SK-N-MC (cell line): ENCODE data around the gene KRT16.
"Not testable (repeated sequence)": the region's sequence is repeated elsewhere in the genome, so short reads cannot be mapped to it uniquely, and the experiment has no call there.

Source experiments
- DNase-seq: peaks from one replicate; pipeline ENCODE4 v3.0.0-alpha.2; 2011; ENCODE audit warnings: low read depth, low spot score
- H3K27ac ChIP-seq: fragments of 200-600 bp; sonication (generic); 2 replicates; pipeline ENCODE4 v1.5.1; 2016; ENCODE audit warnings: mixed run types
- H3K36me3 ChIP-seq: fragments of 200-600 bp; sonication (generic); 2 replicates; pipeline ENCODE4 v1.6.1; 2017; ENCODE audit warnings: antibody characterized with exemption, low read length, mixed read lengths; ENCODE audit not compliant: insufficient read depth
- H3K4me3 ChIP-seq: fragments of 200-600 bp; sonication (generic); 2 replicates; pipeline ENCODE4 v1.5.1; 2016
- H3K9ac ChIP-seq: fragments of 200-600 bp; sonication (generic); 2 replicates; pipeline ENCODE4 v1.8.0; 2017; ENCODE audit warnings: mixed run types, mixed read lengths; ENCODE audit not compliant: insufficient read length
- H3K9me3 ChIP-seq: fragments of 200-600 bp; sonication (generic); 2 replicates; pipeline ENCODE4 v1.6.1; 2017; ENCODE audit warnings: low read depth, mild to moderate bottlenecking, antibody characterized with exemption, low read length, moderate library complexity, mixed read lengths
- EZH2 ChIP-seq: fragments of 200-600 bp; sonication (generic); IDR thresholded peaks from one replicate; pipeline ENCODE4 v1.6.1; 2017; ENCODE audit warnings: antibody characterized with exemption
- FOXP2 ChIP-seq: optimal IDR thresholded peaks from 2 replicates; pipeline ENCODE3; 2011; ENCODE audit warnings: mild to moderate bottlenecking, moderate library complexity; ENCODE audit not compliant: insufficient read depth; ENCODE audit errors: extremely low read length, control extremely low read depth
- POLR2AphosphoS5 ChIP-seq: IDR thresholded peaks from 2 replicates; pipeline ENCODE4 v1.6.1; 2012; ENCODE audit warnings: mild to moderate bottlenecking, low read depth, low read length, borderline replicate concordance

Gene KRT16

GRCh38 chr17:41648411-41649195 lies 36.0 kb upstream of the KRT16 start:
- Histone ChIP-seq H3K9me3 (no peaks in the 10 kb centered on the region), H3K9ac (peak overlapping the region; percentile 60), H3K4me3 (peak overlapping the region; percentile 61), H3K27ac (peak overlapping the region; percentile 89), H3K36me3 (no peaks in the 10 kb centered on the region)
- TF ChIP-seq EZH2: no peak
- TF ChIP-seq FOXP2: peak; percentile 44
- TF ChIP-seq POLR2AphosphoS5: no peak
- DNase-seq: no peak

DNA sequence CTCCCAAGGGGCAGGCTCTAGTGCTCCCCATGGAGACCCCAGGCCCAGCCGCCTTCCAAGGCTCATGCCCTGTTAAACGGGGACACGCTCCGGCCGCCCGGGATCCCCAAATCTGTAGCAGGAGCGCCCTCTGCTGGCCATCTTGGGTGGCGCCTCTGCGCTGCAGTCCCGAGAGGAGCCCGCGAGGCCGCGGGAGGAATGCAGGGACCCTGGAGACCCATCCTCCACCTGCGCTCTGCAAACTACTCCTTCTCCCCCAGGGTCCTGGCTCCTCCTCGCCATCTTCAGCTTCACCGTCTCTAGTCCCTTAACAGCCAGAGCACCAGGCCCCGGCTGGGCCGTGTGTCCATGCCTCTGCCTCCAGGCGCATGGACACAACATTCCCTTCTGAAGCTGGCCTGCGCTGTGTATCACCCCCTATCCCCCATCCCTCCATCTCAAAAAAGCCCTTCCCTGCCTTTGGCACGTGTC lies 35.4 kb upstream of the KRT16 start:
- peak overlapping the region; percentile 61 for H3K4me3 ChIP-seq
- DNase-seq: no peak
- H3K27ac ChIP-seq: peak overlapping the region; percentile 89
- no peaks in the 10 kb centered on the region for H3K36me3 ChIP-seq
- 0 out of 2 replicates have a peak, but pooled peaks have one; percentile 30 for TF ChIP-seq POLR2AphosphoS5
- TF ChIP-seq FOXP2: no peak
- no peak for TF ChIP-seq EZH2
- no peak overlapping the region for H3K9ac ChIP-seq
- no peaks in the 10 kb centered on the region for H3K9me3 ChIP-seq

- Histone ChIP-seq H3K4me3 (no peak overlapping the region), H3K9ac (no peak overlapping the region)
Measured at GRCh38 chr17:41647038-41647813, 34.7 kb upstream of the KRT16 start.

GRCh38 chr17:41642252-41643156 lies 29.9 kb upstream of the KRT16 start:
- Histone ChIP-seq H3K4me3 (no peak overlapping the region), H3K9me3 (no peaks in the 10 kb centered on the region), H3K27ac (no peak overlapping the region), H3K36me3 (no peaks in the 10 kb centered on the region), H3K9ac (no peak overlapping the region)
- TF ChIP-seq POLR2AphosphoS5 (no peak), EZH2 (no peak), FOXP2 (no peak)
- no peak for DNase-seq

More at GRCh38 chr17:41647038-41647813, 34.7 kb upstream of the KRT16 start:
- Histone ChIP-seq H3K9me3 (no peaks in the 10 kb centered on the region), H3K36me3 (no peaks in the 10 kb centered on the region), H3K27ac (peak overlapping the region; percentile 55)
- DNase-seq: no peak
- TF ChIP-seq POLR2AphosphoS5 (no peak), FOXP2 (no peak), EZH2 (no peak)

- H3K9ac ChIP-seq, H3K9me3 ChIP-seq, H3K4me3 ChIP-seq, H3K36me3 ChIP-seq, DNase-seq, H3K27ac ChIP-seq: not testable (repeated sequence)
Measured at GRCh38 chr17:41640596-41640995, 28.0 kb upstream of the KRT16 start.

DNA sequence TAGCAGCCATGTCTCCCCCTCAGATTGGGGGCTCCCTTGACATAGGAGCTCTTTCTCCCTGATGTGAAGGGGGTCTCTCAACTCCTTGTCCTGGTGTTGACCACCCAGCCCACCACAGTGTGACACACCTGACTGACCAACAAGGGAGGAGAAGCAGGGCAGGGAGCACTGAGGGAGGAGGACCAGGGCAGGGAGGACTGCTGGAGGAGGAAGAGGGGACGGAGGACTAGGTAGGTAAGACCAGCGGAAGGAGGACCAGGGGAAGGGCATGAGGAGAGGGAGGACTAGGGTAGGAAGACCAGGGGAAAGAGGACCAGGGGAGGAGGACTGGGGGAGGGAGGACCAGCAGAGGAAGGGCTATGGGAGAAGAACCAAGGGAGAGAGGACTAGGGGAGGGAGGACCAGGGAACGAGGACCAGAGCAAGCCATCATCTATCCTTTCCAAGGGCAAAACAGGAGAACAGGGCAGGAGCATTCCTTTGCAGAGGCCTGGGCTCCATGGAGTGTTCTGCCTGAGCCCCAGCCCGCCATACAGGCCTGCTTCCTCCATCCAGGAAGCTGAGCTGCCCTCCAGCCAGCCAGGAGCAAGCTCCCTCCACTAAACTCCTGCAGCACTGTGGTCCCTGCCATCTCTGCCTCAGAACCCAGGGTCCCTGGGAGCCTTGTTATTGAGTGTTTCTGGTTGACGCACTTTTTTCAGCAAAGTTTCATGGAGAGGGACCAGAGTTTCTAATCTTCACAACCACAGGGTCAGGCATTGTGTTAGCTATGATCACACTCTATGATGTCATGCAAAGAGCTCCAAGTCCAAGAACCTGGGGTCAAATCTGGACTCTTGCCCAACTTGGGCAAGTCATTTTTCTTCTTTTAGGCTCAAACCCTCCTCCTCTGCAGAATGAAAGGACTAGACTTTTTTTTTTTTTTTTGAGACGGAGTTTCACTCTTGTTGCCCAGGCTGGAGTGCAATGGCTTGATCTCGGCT lies 27.2 kb upstream of the KRT16 start:
- TF ChIP-seq EZH2: no peak
- TF ChIP-seq FOXP2: no peak
- TF ChIP-seq POLR2AphosphoS5: no peak
- Histone ChIP-seq H3K9ac (no peak overlapping the region), H3K4me3 (no peak overlapping the region), H3K9me3 (no peaks in the 10 kb centered on the region), H3K36me3 (no peaks in the 10 kb centered on the region), H3K27ac (no peak overlapping the region)
- DNase-seq: no peak

GRCh38 chr17:41638941-41639340 lies 26.4 kb upstream of the KRT16 start:
- H3K4me3 ChIP-seq: no peak overlapping the region
- H3K36me3 ChIP-seq: no peaks in the 10 kb centered on the region
- H3K27ac ChIP-seq: no peak overlapping the region
- H3K9ac ChIP-seq: no peak overlapping the region
- TF ChIP-seq EZH2 (no peak), FOXP2 (no peak), POLR2AphosphoS5 (no peak)
- DNase-seq: no peak
- H3K9me3 ChIP-seq: no peaks in the 10 kb centered on the region
